Panc1 (cell line): ENCODE data around the gene FAM13A. TPM values are rescaled to one million over a fixed set of nuclear protein-coding genes. Genes with fewer than 3 reads are reported as not detected.

ENCODE experiments used
- ATAC-seq: fragments of 200-7000 bp; cut with Tn5 transposase; 2 replicates; pipeline ENCODE4 v1.9.1; 2020; ENCODE audit warnings: mild to moderate bottlenecking, moderate library complexity
- BruUV-seq: library from RNA; stranded (reverse); fragments of 400-500 nt; replicated peaks from 2 replicates; lab custom pipeline; 2021; lab: Mats Ljungman, UMichigan
- CTCF ChIA-PET: fragments of 300-600 bp; sonication (Branson Sonifier 250); formaldehyde crosslinking; loops from one replicate; lab custom pipeline; 2022; ENCODE audit warnings: antibody characterized with exemption; lab: Charles Lee
- POLR2A ChIA-PET: fragments of 300-600 bp; sonication (Branson Sonifier 250); formaldehyde crosslinking; loops from one replicate; lab custom pipeline; 2022; ENCODE audit warnings: antibody characterized with exemption; lab: Charles Lee
- DNase-seq: peaks from one replicate; pipeline ENCODE4 v3.0.0-alpha.2; 2010; ENCODE audit warnings: low read depth, low spot score
- H3K27ac ChIP-seq: 2 replicates; pipeline ENCODE4 v1.5.1; 2011; ENCODE audit warnings: mild to moderate bottlenecking, low read length, inconsistent platforms
- H3K27me3 ChIP-seq: fragments of 200-500 bp; sonication (Bioruptor generic); 2 replicates; pipeline ENCODE4 v1.6.0; 2014; ENCODE audit warnings: low read length, inconsistent platforms; ENCODE audit not compliant: control insufficient read depth, insufficient read depth
- H3K36me3 ChIP-seq: fragments of 200-500 bp; sonication (Bioruptor generic); 2 replicates; pipeline ENCODE4 v1.5.1; 2014; ENCODE audit warnings: inconsistent platforms, mild to moderate bottlenecking, low read length, moderate library complexity; ENCODE audit not compliant: control insufficient read depth, insufficient read depth
- H3K4me1 ChIP-seq: 2 replicates; pipeline ENCODE4 v1.5.1; 2011; ENCODE audit warnings: inconsistent platforms, mild to moderate bottlenecking, low read length, moderate library complexity; ENCODE audit not compliant: control insufficient read depth, insufficient read depth
- H3K4me3 ChIP-seq, 2 experiments: 2 replicates each; pipeline ENCODE4 v1.5.1; 2011 to 2012; ENCODE audit warnings: low read depth in 2 of 2, low read length in 2 of 2, mild to moderate bottlenecking in 2 of 2, inconsistent platforms in 1 of 2, moderate library complexity in 1 of 2
- H3K9me3 ChIP-seq: fragments of 200-500 bp; sonication (Bioruptor generic); 2 replicates; pipeline ENCODE4 v1.5.1; 2014; ENCODE audit warnings: low read depth, mild to moderate bottlenecking, inconsistent platforms, low read length, moderate library complexity; ENCODE audit not compliant: control insufficient read depth, insufficient read depth
- CTCF ChIP-seq: fragments of 450-650 bp; IDR thresholded peaks from 2 replicates; pipeline ENCODE4 v1.5.1; 2017; ENCODE audit warnings: mild to moderate bottlenecking
- POLR2AphosphoS5 ChIP-seq: IDR thresholded peaks from 2 replicates; pipeline ENCODE4 v1.6.1; 2012; ENCODE audit warnings: mild to moderate bottlenecking, low read depth, low read length, moderate library complexity
- REST ChIP-seq, 2 experiments: IDR thresholded peaks; 2 replicates each; pipeline ENCODE4 v1.6.1; 2011 to 2012; ENCODE audit warnings: low read depth in 2 of 2, control low read depth in 1 of 2, low read length in 1 of 2, mild to moderate bottlenecking in 1 of 2, moderate library complexity in 1 of 2; ENCODE audit not compliant: insufficient read depth in 1 of 2
- SIN3A ChIP-seq: IDR thresholded peaks from 2 replicates; pipeline ENCODE4 v1.6.1; 2012; ENCODE audit warnings: low read depth, mild to moderate bottlenecking, low read length, moderate library complexity, borderline replicate concordance; ENCODE audit not compliant: insufficient read depth
- TCF7L2 ChIP-seq: IDR thresholded peaks from 2 replicates; pipeline ENCODE4 v1.6.1; 2011; ENCODE audit warnings: mild to moderate bottlenecking, low read depth, low read length, inconsistent platforms
- in situ Hi-C: cut with HindIII; loops from 2 replicates; pipeline ENCODE4 v1.10.0; 2016; ENCODE audit warnings: low sequenced_read_pairs, low pct_unique_long_range_greater_than_20kb
- intact Hi-C: fragments of 100-400 bp; cut with micrococcal nuclease; formaldehyde crosslinking; loops from one replicate; pipeline ENCODE4 v1.10.0; 2022; ENCODE audit not compliant: unreplicated experiment
- total RNA-seq: library from RNA; stranded (reverse); gene quantifications from one replicate; pipeline ENCODE4 v1.2.1, GENCODE V29; 2021; ENCODE audit not compliant: unreplicated experiment

FAM13A gene
- total RNA-seq, 1 experiment from 2014 or later, result 5.8 TPM

DNA sequence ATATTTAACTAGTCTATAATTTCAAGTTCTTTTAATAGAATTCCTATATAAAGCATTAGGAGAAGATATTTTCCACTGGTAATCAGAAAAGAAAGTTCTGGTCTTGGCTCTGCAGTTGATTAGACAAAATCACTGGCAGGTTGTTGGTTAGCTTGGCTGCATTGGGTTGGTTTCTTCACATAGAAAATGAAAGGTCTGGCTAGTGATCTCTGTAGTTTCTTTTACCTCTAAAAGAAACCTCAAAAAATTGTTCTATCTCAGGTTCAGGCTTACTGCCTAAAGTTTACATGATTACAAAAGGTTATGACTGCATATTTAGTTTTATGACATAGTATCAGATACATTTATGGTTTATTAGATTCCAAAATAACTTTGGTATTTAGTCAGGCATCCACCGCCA lies 263.5 kb downstream of the FAM13A start:
- H3K9me3 ChIP-seq, result no peaks in the 10 kb centered on the region
- intact Hi-C loops, result loop anchor here (10.0 kb wide), 1 partner anchor 89 kb away; no protein-coding TSS in a partner anchor
- no peaks in the 10 kb centered on the region for H3K4me1 ChIP-seq
- CTCF ChIA-PET, result no interaction called here
- BruUV-seq, result no TSS peak
- H3K4me3 ChIP-seq, result no peak overlapping the region
- in situ Hi-C loops, result no loop called here
- H3K27ac ChIP-seq, result no peak overlapping the region
- H3K27me3 ChIP-seq, result no peaks in the 10 kb centered on the region
- TF ChIP-seq TCF7L2, result no peak
- TF ChIP-seq SIN3A, result no peak
- TF ChIP-seq POLR2AphosphoS5, result no peak
- no peak for TF ChIP-seq REST (IDR thresholded peaks at IDR 0.05; ENCODE audit: insufficient read depth in 1 of 2, low read depth in 2 of 2, low read length in 1 of 2)
- TF ChIP-seq CTCF, result no peak
- ATAC-seq (no peak), DNase-seq (no peak)
- no peaks in the 10 kb centered on the region for H3K36me3 ChIP-seq
- POLR2A ChIA-PET, result no interaction called here

DNA sequence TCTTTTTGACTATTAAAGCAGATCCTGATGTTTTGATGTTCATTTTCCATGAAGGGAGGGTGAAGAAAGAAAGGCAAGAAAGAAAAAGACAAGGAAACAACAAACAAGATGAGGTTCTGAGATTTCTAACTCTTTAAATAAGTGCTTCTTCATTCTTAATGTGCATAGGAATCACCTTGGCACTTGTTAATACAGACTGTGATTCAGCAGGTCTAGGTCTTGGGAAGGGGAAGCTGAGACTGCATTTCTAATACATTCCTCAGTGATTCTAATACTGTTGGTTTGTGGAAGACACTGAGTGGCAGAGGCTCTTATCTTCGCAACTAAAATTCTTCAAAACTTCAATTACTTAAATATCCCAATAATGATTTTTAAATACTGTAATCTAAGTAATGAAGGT lies 264.2 kb downstream of the FAM13A start:
- H3K27me3 ChIP-seq, result no peaks in the 10 kb centered on the region
- in situ Hi-C loops (no loop called here), intact Hi-C loops (loop anchor here (10.0 kb wide), 1 partner anchor 88 kb away; no protein-coding TSS in a partner anchor)
- H3K27ac ChIP-seq, result no peak overlapping the region
- ATAC-seq (no peak), DNase-seq (no peak)
- BruUV-seq, result no TSS peak
- CTCF ChIA-PET, result no interaction called here
- no peak overlapping the region for H3K4me3 ChIP-seq
- no peaks in the 10 kb centered on the region for H3K36me3 ChIP-seq
- no peaks in the 10 kb centered on the region for H3K4me1 ChIP-seq
- POLR2A ChIA-PET, result no interaction called here
- H3K9me3 ChIP-seq, result no peaks in the 10 kb centered on the region
- TF ChIP-seq SIN3A, result no peak
- TF ChIP-seq POLR2AphosphoS5, result no peak
- TF ChIP-seq REST (IDR thresholded peaks at IDR 0.05; ENCODE audit: insufficient read depth in 1 of 2, low read depth in 2 of 2, low read length in 1 of 2), result no peak
- no peak for TF ChIP-seq CTCF
- no peak for TF ChIP-seq TCF7L2
